HepG2 (cell line): ENCODE measurements around the gene PCSK6. TPM values are rescaled to one million over a fixed set of nuclear protein-coding genes. Genes with fewer than 3 reads are reported as not detected.

Experiments used
- ATAC-seq: fragments of 200-7000 bp; cut with Tn5 transposase; 3 replicates; pipeline ENCODE4 v1.9.1; 2020; ENCODE audit warnings: mild to moderate bottlenecking, moderate library complexity
- BruUV-seq: library from RNA; stranded (reverse); fragments of 400-500 nt; replicated peaks from 2 replicates; lab custom pipeline; 2021; lab: Mats Ljungman, UMichigan
- CTCF ChIA-PET: fragments of 300-600 bp; formaldehyde crosslinking; extraction: SDS; loops from one replicate; lab custom pipeline; 2021; ENCODE audit warnings: low total read pairs, inconsistent platforms, low intra/inter-chr PET ratio; lab: Yijun Ruan, JAX
- POLR2A ChIA-PET: fragments of 350-600 bp; sonication (Branson Sonifier 250); formaldehyde crosslinking; loops from one replicate; lab custom pipeline; 2020; ENCODE audit warnings: antibody characterized with exemption, inconsistent platforms; lab: Yijun Ruan, JAX
- DNase-seq: peaks from one replicate; pipeline ENCODE4 v3.0.0-alpha.2; 2015; ENCODE audit warnings: low spot score
- FAIRE-seq: peaks from 3 replicates; lab custom pipeline; 2011; peaks lifted over from hg19 to GRCh38; lab: Jason Lieb, UNC
- H2AFZ ChIP-seq: one replicate; pipeline ENCODE4 v1.6.1; 2011; ENCODE audit warnings: low read length, inconsistent platforms
- H3K27ac ChIP-seq: fragments of 300-600 bp; 3 replicates; pipeline ENCODE4 v1.8.0; 2011; ENCODE audit warnings: mixed run types, mild to moderate bottlenecking, mixed read lengths, low read length, inconsistent platforms; ENCODE audit not compliant: insufficient read depth; ENCODE audit errors: extremely low read length
- H3K27me3 ChIP-seq, 2 experiments: fragments of 200-600 bp in 1 of 2; 2 replicates in 1 of 2; 3 replicates in 1 of 2; pipeline versions ENCODE4 v1.6.0 to v1.8.0; 2011; ENCODE audit warnings: low read length in 2 of 2, mild to moderate bottlenecking in 2 of 2, moderate library complexity in 2 of 2, inconsistent platforms in 1 of 2; ENCODE audit not compliant: insufficient read depth in 2 of 2, control insufficient read depth in 1 of 2
- H3K36me3 ChIP-seq, 2 experiments: fragments of 200-600 bp in 1 of 2; replicated peaks in 1 of 2; 2 replicates in 1 of 2; 3 replicates in 1 of 2; pipeline versions ENCODE4 v1.5.1 to v1.8.0; 2011; ENCODE audit warnings: low read length in 2 of 2, inconsistent platforms in 1 of 2; ENCODE audit not compliant: insufficient read depth in 2 of 2, control insufficient read depth in 1 of 2
- H3K4me1 ChIP-seq: 2 replicates; pipeline ENCODE4 v1.5.1; 2012; ENCODE audit warnings: low read length, inconsistent platforms; ENCODE audit not compliant: insufficient read depth
- H3K4me2 ChIP-seq: 2 replicates; pipeline ENCODE4 v1.6.0; 2011; ENCODE audit warnings: low read depth, low read length, inconsistent platforms
- H3K4me3 ChIP-seq, 3 experiments: fragments of 200-600 bp in 1 of 3; sonication (generic), shearing (Covaris generic) in 1 of 3; replicated peaks in 1 of 3; 2 replicates each; pipeline ENCODE4 v1.5.1; 2011 to 2016; ENCODE audit warnings: low read length in 3 of 3, inconsistent platforms in 2 of 3, low read depth in 2 of 3, mild to moderate bottlenecking in 2 of 3, control low read depth in 1 of 3, mixed read lengths in 1 of 3; ENCODE audit not compliant: insufficient read depth in 1 of 3
- H3K79me2 ChIP-seq: one replicate; pipeline ENCODE4 v1.6.1; 2011; ENCODE audit warnings: low read length, inconsistent platforms; ENCODE audit not compliant: insufficient read depth
- H3K9ac ChIP-seq: 2 replicates; pipeline ENCODE4 v1.6.0; 2011; ENCODE audit warnings: mild to moderate bottlenecking, low read depth, low read length, inconsistent platforms; ENCODE audit not compliant: insufficient read depth
- H3K9me3 ChIP-seq: 2 replicates; pipeline ENCODE4 v1.5.1; 2012; ENCODE audit warnings: mild to moderate bottlenecking, low read length
- H4K20me1 ChIP-seq: 2 replicates; pipeline ENCODE4 v1.6.0; 2011; ENCODE audit warnings: inconsistent platforms, mild to moderate bottlenecking, low read length, moderate library complexity; ENCODE audit not compliant: insufficient read depth
- DBP ChIP-seq: sonication (generic); formaldehyde crosslinking; IDR thresholded peaks from 2 replicates; pipeline ENCODE4 v1.4.0; 2020; ENCODE audit warnings: missing genetic modification reagents; ENCODE audit errors: not compliant biosample characterization
- DNMT3B ChIP-seq: conservative IDR thresholded peaks from 2 replicates; pipeline ENCODE4 v1.6.1; 2016; ENCODE audit warnings: missing biosample characterization, control low read depth
- EZH2 ChIP-seq: conservative IDR thresholded peaks from 2 replicates; pipeline ENCODE4 v1.6.1; 2012; ENCODE audit warnings: mild to moderate bottlenecking, low read depth, low read length, moderate library complexity
- KAT7 ChIP-seq: IDR thresholded peaks from 2 replicates; pipeline ENCODE4 v1.6.1; 2018; ENCODE audit warnings: borderline replicate concordance, missing compliant biosample characterization
- KLF9 ChIP-seq: IDR thresholded peaks from 2 replicates; pipeline ENCODE4 v1.6.1; 2016; ENCODE audit warnings: low read depth
- MEIS1 ChIP-seq: sonication (generic); formaldehyde crosslinking; IDR thresholded peaks from 2 replicates; pipeline ENCODE4 v1.9.0; 2021; ENCODE audit warnings: mild to moderate bottlenecking, missing genetic modification reagents, moderate library complexity, borderline replicate concordance
- MXD4 ChIP-seq: IDR thresholded peaks from 2 replicates; pipeline ENCODE4 v1.6.1; 2016; ENCODE audit warnings: mild to moderate bottlenecking, missing biosample characterization, missing genetic modification reagents
- NR1H2 ChIP-seq: sonication (generic); formaldehyde crosslinking; IDR thresholded peaks from 2 replicates; pipeline ENCODE4 v1.8.1; 2022; ENCODE audit warnings: low read depth, missing genetic modification reagents, borderline replicate concordance
- RAD51 ChIP-seq: fragments of 450-650 bp; IDR thresholded peaks from 2 replicates; pipeline ENCODE4 v1.6.1; 2016; ENCODE audit warnings: borderline replicate concordance
- ZNF12 ChIP-seq: sonication (generic); formaldehyde crosslinking; IDR thresholded peaks from 2 replicates; pipeline ENCODE4 v1.5.0; 2020; ENCODE audit warnings: missing genetic modification reagents
- ZNF446 ChIP-seq: sonication (generic); formaldehyde crosslinking; IDR thresholded peaks from 2 replicates; pipeline ENCODE4 v1.5.0; 2020; ENCODE audit warnings: mild to moderate bottlenecking, missing genetic modification reagents
- ZNF577 ChIP-seq: sonication (generic); formaldehyde crosslinking; IDR thresholded peaks from 2 replicates; pipeline ENCODE4 v1.4.0; 2020; ENCODE audit warnings: mild to moderate bottlenecking, low read depth, missing genetic modification reagents, borderline replicate concordance
- ZNF609 ChIP-seq: sonication (generic); formaldehyde crosslinking; IDR thresholded peaks from 2 replicates; pipeline ENCODE4 v1.4.0; 2020; ENCODE audit warnings: mild to moderate bottlenecking, missing genetic modification reagents, borderline replicate concordance
- ZNF788 ChIP-seq: sonication (generic); formaldehyde crosslinking; IDR thresholded peaks from 2 replicates; pipeline ENCODE4 v1.5.0; 2020; ENCODE audit warnings: mild to moderate bottlenecking, missing genetic modification reagents, borderline replicate concordance
- ZSCAN12 ChIP-seq: sonication (generic); formaldehyde crosslinking; IDR thresholded peaks from 2 replicates; pipeline ENCODE4 v1.9.0; 2021; ENCODE audit warnings: mild to moderate bottlenecking, missing genetic modification reagents
- ZSCAN20 ChIP-seq: sonication (generic); formaldehyde crosslinking; IDR thresholded peaks from 2 replicates; pipeline ENCODE4 v1.4.0; 2020; ENCODE audit warnings: missing genetic modification reagents, mild to moderate bottlenecking, borderline replicate concordance
- ZSCAN31 ChIP-seq: sonication (generic); formaldehyde crosslinking; IDR thresholded peaks from 2 replicates; pipeline ENCODE4 v1.5.0; 2020; ENCODE audit warnings: low read depth, mild to moderate bottlenecking, missing genetic modification reagents
- ZSCAN5A ChIP-seq: sonication (generic); formaldehyde crosslinking; IDR thresholded peaks from 2 replicates; pipeline ENCODE4 v1.8.0; 2022; ENCODE audit warnings: mild to moderate bottlenecking, missing genetic modification reagents, borderline replicate concordance
- WGBS: methylation state at CpG from one replicate; pipeline ENCODE4 v1.1.6; 2017; ENCODE audit warnings: low lambda C conversion rate; 5-methylcytosine and 5-hydroxymethylcytosine counted together
- in situ Hi-C: cut with HindIII; loops from 2 replicates; pipeline ENCODE4 v1.10.0; 2017; ENCODE audit warnings: low pct_unique_long_range_greater_than_20kb; ENCODE audit not compliant: extremely low pct_ligation_motif_present
- intact Hi-C: fragments of 100-400 bp; cut with micrococcal nuclease; formaldehyde crosslinking; loops from one replicate; pipeline ENCODE4 v1.10.0; 2022; ENCODE audit not compliant: unreplicated experiment
- polyA plus RNA-seq, 8 experiments: library from polyadenylated mRNA; depleted of rRNA in 3 of 8; stranded (reverse) in 7 of 8; unstranded in 1 of 8; fragments of >200 nt; fragmentation: Illumina TruSeq in 4 of 8; extraction: Trizol in 4 of 8; gene quantifications; 2 replicates each; pipeline versions ENCODE4 v1.2.1 to v1.2.3, GENCODE V29; 2011 to 2016; ENCODE audit warnings: low read depth in 4 of 8, missing spikeins in 1 of 8, mixed read lengths in 1 of 8; ENCODE audit not compliant: insufficient read depth in 1 of 8
- total RNA-seq, 5 experiments: library from RNA; depleted of rRNA; stranded (reverse); fragments of >200 nt; fragmentation: Illumina TruSeq; extraction: Trizol; gene quantifications; 2 replicates each; pipeline ENCODE4 v1.2.3, GENCODE V29; 2016; ENCODE audit warnings: low read depth in 1 of 5

PCSK6 gene
- total and polyA plus RNA-seq, 2 of the 13 experiments (the other 11 are each of a cell fraction or from before 2014, with no cell fraction given) = 56.5 to 155 TPM

DNA sequence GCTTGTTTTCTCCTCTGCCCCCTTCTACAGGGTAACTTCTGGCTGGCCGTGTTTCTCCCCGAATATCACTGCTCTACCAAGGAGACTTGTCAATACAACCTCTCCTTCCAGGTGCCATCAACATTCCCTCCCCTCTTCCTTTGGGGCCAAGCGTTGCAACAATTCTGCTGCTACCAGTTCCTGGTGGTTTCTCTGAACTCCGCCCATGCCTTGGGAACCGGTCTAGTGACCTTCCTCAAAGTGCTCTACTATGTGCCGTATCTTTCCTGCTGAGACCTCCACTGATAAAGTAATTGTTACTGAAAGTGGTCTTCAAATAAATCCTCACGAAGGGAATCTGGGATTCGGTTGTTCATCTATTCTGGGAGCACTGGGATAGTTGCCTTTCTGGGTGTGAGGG is 26.2 kb downstream of the PCSK6 start:
- CTCF ChIA-PET = no interaction called here
- WGBS = 93% methylated on average over 7 of the region's 8 CpGs
- FAIRE-seq = no peak

More for the DNA sequence above, 26.2 kb downstream of the PCSK6 start:
- intact Hi-C loops = no loop called here
- H3K36me3 ChIP-seq = peaks cover 7 to 15% of the 10 kb centered on the region in 2 experiments
- in situ Hi-C loops = no loop called here
- no peak overlapping the region for H2AFZ ChIP-seq
- H3K9ac ChIP-seq = no peak overlapping the region
- no peak overlapping the region; the same call in 1 of the 2 replicates for H3K4me2 ChIP-seq
- POLR2A ChIA-PET = no interaction called here
- peaks cover 97% of the 10 kb centered on the region for H3K79me2 ChIP-seq
- no peak overlapping the region for H3K27ac ChIP-seq
- H4K20me1 ChIP-seq = no peaks in the 10 kb centered on the region
- no TSS peak for BruUV-seq
- no peaks in the 10 kb centered on the region for H3K27me3 ChIP-seq
- ATAC-seq (no peak), DNase-seq (no peak)
- H3K9me3 ChIP-seq = no peaks in the 10 kb centered on the region
- TF ChIP-seq DBP (CRISPR knock-in tag) (no peak), ZSCAN31 (CRISPR knock-in tag) (no peak), KAT7 (CRISPR knock-in tag) (no peak), ZNF788 (CRISPR knock-in tag) (no peak), NR1H2 (CRISPR knock-in tag) (no peak), ZNF609 (no peak), MEIS1 (no peak), RAD51 (no peak), DNMT3B (CRISPR knock-in tag) (no peak), ZSCAN5A (no peak), MXD4 (no peak), ZNF12 (CRISPR knock-in tag) (no peak), ZSCAN20 (no peak), ZNF446 (CRISPR knock-in tag) (no peak), EZH2 (no peak), ZNF577 (CRISPR knock-in tag) (no peak), KLF9 (CRISPR knock-in tag) (no peak), ZSCAN12 (CRISPR knock-in tag) (no peak)
- H3K4me1 ChIP-seq = peaks cover 36% of the 10 kb centered on the region
- H3K4me3 ChIP-seq = no peak overlapping the region
